ENCODE measurements around the gene HIGD1B.

HIGD1B gene

GRCh38 chr17:44837196-44837595, 10.5 kb upstream of the HIGD1B start:
- DNase-seq (ENCODE audit: low read depth): no peak

GRCh38 chr17:44840274-44840673, 7.4 kb upstream of the HIGD1B start:
- DNase-seq (ENCODE audit: low read depth): no peak

- DNase-seq (ENCODE audit: low read depth): no peak
Measured at GRCh38 chr17:44840936-44841335, 6.7 kb upstream of the HIGD1B start.

- DNase-seq (ENCODE audit: low read depth): no peak
Measured at GRCh38 chr17:44842748-44843147, 4.9 kb upstream of the HIGD1B start.

- no peak for DNase-seq (ENCODE audit: low read depth)
Measured at GRCh38 chr17:44844390-44844830, 3.3 kb upstream of the HIGD1B start.

- DNase-seq (ENCODE audit: low read depth): no peak
Measured at GRCh38 chr17:44846206-44846605, 1.5 kb upstream of the HIGD1B start.

- no peak for DNase-seq (ENCODE audit: low read depth)
Measured at GRCh38 chr17:44848257-44848795, 643 bp downstream of the HIGD1B start.

GRCh38 chr17:44848961-44849489, 1.3 kb downstream of the HIGD1B start:
- DNase-seq (ENCODE audit: low read depth): no peak

- DNase-seq (ENCODE audit: low read depth): no peak
Measured at GRCh38 chr17:44850025-44850424, 2.3 kb downstream of the HIGD1B start.

GRCh38 chr17:44850612-44851011, 2.9 kb downstream of the HIGD1B start:
- DNase-seq (ENCODE audit: low read depth): no peak

- no peak for DNase-seq (ENCODE audit: low read depth)
Measured at GRCh38 chr17:44854192-44854591, 6.5 kb downstream of the HIGD1B start.

- no peak for DNase-seq (ENCODE audit: low read depth)
Measured at GRCh38 chr17:44859701-44860100, 12.0 kb downstream of the HIGD1B start.

- DNase-seq (ENCODE audit: low read depth): no peak
Measured at GRCh38 chr17:44862278-44862914, 14.7 kb downstream of the HIGD1B start.

- DNase-seq (ENCODE audit: low read depth): no peak
Measured at GRCh38 chr17:44863061-44863918, 15.6 kb downstream of the HIGD1B start.

- no peak for DNase-seq (ENCODE audit: low read depth)
Measured at GRCh38 chr17:44864831-44865230, 17.1 kb downstream of the HIGD1B start.

- peak; percentile 32 for DNase-seq (ENCODE audit: low read depth)
Measured at GRCh38 chr17:44865231-44865660, 17.6 kb downstream of the HIGD1B start.

- no peak for DNase-seq (ENCODE audit: low read depth)
Measured at GRCh38 chr17:44865931-44866330, 18.2 kb downstream of the HIGD1B start.

GRCh38 chr17:44867841-44868240, 20.2 kb downstream of the HIGD1B start:
- no peak for DNase-seq (ENCODE audit: low read depth)

- DNase-seq (ENCODE audit: low read depth): no peak
Measured at GRCh38 chr17:44871556-44871955, 23.9 kb downstream of the HIGD1B start.

- DNase-seq (ENCODE audit: low read depth): no peak
Measured at GRCh38 chr17:44872131-44872768, 24.6 kb downstream of the HIGD1B start.

- DNase-seq (ENCODE audit: low read depth): no peak
Measured at GRCh38 chr17:44875761-44876160, 28.1 kb downstream of the HIGD1B start.

- DNase-seq (ENCODE audit: low read depth): no peak
Measured at GRCh38 chr17:44877121-44877520, 29.4 kb downstream of the HIGD1B start.

Data from CMK (cell line).